ENCODE results near the gene HDAC1. TPM values are rescaled to one million over a fixed set of nuclear protein-coding genes. Genes with fewer than 3 reads are reported as not detected.

The HDAC1 gene
- total RNA-seq, 2 donors from 2014 or later = 34.8 to 34.9 TPM

GRCh38 chr1:32311709-32312393 is 20.0 kb downstream of the HDAC1 start:
- no peak for DNase-seq
- no peak for ATAC-seq
- intact Hi-C loops (cut with DNase I) = no loop called here

GRCh38 chr1:32316903-32317277 is 25.0 kb downstream of the HDAC1 start:
- DNase-seq (no peak), ATAC-seq (no peak)

GRCh38 chr1:32318127-32318869 is 26.4 kb downstream of the HDAC1 start:
- ATAC-seq (no peak), DNase-seq (no peak)
- intact Hi-C loops (cut with DNase I) = loop anchor here in 1 of 2 donors (5.0 kb wide), 1 partner anchor 101 kb away; no protein-coding TSS in a partner anchor

More at GRCh38 chr1:32316903-32317277, 25.0 kb downstream of the HDAC1 start:
- intact Hi-C loops (cut with DNase I) = loop anchor here in 1 of 2 donors (5.0 kb wide), 1 partner anchor 100 kb away; no protein-coding TSS in a partner anchor

GRCh38 chr1:32321712-32322291 is 29.9 kb downstream of the HDAC1 start:
- peak; percentile 25 to 59 for ATAC-seq
- intact Hi-C loops (cut with DNase I) = no loop called here
- DNase-seq = no peak

- no peak for DNase-seq
- ATAC-seq = no peak
- intact Hi-C loops (cut with DNase I) = no loop called here
Measured at GRCh38 chr1:32327204-32327603, 35.3 kb downstream of the HDAC1 start.

- no peak for DNase-seq
Measured at GRCh38 chr1:32329931-32330466, 38.1 kb downstream of the HDAC1 start.

GRCh38 chr1:32330558-32331151 is 38.8 kb downstream of the HDAC1 start:
- DNase-seq (no peak), ATAC-seq (no peak)
- intact Hi-C loops (cut with DNase I) = no loop called here

More at GRCh38 chr1:32329931-32330466, 38.1 kb downstream of the HDAC1 start:
- intact Hi-C loops (cut with DNase I) = no loop called here
- ATAC-seq = no peak

- DNase-seq = no peak
- intact Hi-C loops (cut with DNase I) = no loop called here
- ATAC-seq = no peak
Measured at GRCh38 chr1:32331549-32331948, 39.7 kb downstream of the HDAC1 start.

- intact Hi-C loops (cut with DNase I) = no loop called here
- no peak for ATAC-seq
- DNase-seq = no peak
Measured at GRCh38 chr1:32332290-32333079, 40.6 kb downstream of the HDAC1 start.

GRCh38 chr1:32333251-32333963 is 41.5 kb downstream of the HDAC1 start:
- no peak for DNase-seq
- intact Hi-C loops (cut with DNase I) = no loop called here
- no peak for ATAC-seq

- DNase-seq = no peak
- intact Hi-C loops (cut with DNase I) = no loop called here
- no peak for ATAC-seq
Measured at GRCh38 chr1:32334274-32334861, 42.5 kb downstream of the HDAC1 start.

GRCh38 chr1:32334864-32335534 is 43.1 kb downstream of the HDAC1 start:
- ATAC-seq (peak; percentile 32 to 58), DNase-seq (peak; percentile 68)
- intact Hi-C loops (cut with DNase I) = no loop called here

- intact Hi-C loops (cut with DNase I) = no loop called here
- peak in 1 of 2 donors; percentile 19 for ATAC-seq
- DNase-seq = no peak
Measured at GRCh38 chr1:32335535-32335789, 43.6 kb downstream of the HDAC1 start.

GRCh38 chr1:32335790-32336590 is 44.1 kb downstream of the HDAC1 start, which contains the start of gene MARCKSL1:
TSS of gene MARCKSL1 (minus strand) at chr1:32336233. CDS start at chr1:32336033, 200 bp downstream.
- peak; percentile 92 for DNase-seq
- peak; percentile 69 to 81 for ATAC-seq
- intact Hi-C loops (cut with DNase I) = no loop called here

- DNase-seq = peak; percentile 45
- intact Hi-C loops (cut with DNase I) = no loop called here
- ATAC-seq = peak; percentile 1 to 6
Measured at GRCh38 chr1:32336591-32336932, 44.7 kb downstream of the HDAC1 start.

GRCh38 chr1:32336963-32337675 is 45.2 kb downstream of the HDAC1 start:
- ATAC-seq = peak; percentile 14 to 34
- intact Hi-C loops (cut with DNase I) = no loop called here
- peak; percentile 58 for DNase-seq
